BJ (cell line): ENCODE data around the gene CLRN3. TPM values are rescaled to one million over a fixed set of nuclear protein-coding genes. Genes with fewer than 3 reads are reported as not detected.

ENCODE experiments used
- CTCF ChIA-PET: fragments of 350-600 bp; formaldehyde crosslinking; extraction: SDS; loops from one replicate; lab custom pipeline; 2021; ENCODE audit warnings: antibody characterized with exemption, inconsistent platforms; lab: Yijun Ruan, JAX
- POLR2A ChIA-PET: fragments of 300-600 bp; sonication (Branson Sonifier 250); formaldehyde crosslinking; extraction: SDS; loops from one replicate; lab custom pipeline; 2021; ENCODE audit warnings: antibody characterized with exemption; lab: Charles Lee
- DNase-seq: peaks from one replicate; pipeline ENCODE4 v3.0.0-alpha.2; 2011; ENCODE audit warnings: low read depth
- H3K27me3 ChIP-seq: 2 replicates; pipeline ENCODE4 v1.6.0; 2011; ENCODE audit warnings: low read length; ENCODE audit not compliant: control insufficient read depth, insufficient read depth
- H3K36me3 ChIP-seq: 2 replicates; pipeline ENCODE4 v1.5.1; 2011; ENCODE audit warnings: low read length; ENCODE audit not compliant: control insufficient read depth, insufficient read depth
- H3K4me3 ChIP-seq: 2 replicates; pipeline ENCODE4 v1.5.1; 2011; ENCODE audit warnings: low read depth, mild to moderate bottlenecking, control low read depth, low read length
- polyA plus RNA-seq: library from polyadenylated mRNA; depleted of rRNA; stranded (reverse); fragments of >200 nt; gene quantifications from 2 replicates; pipeline ENCODE4 v1.2.3, GENCODE V29; 2011
- TF ChIP-seq, protein P1 (sequence below): IDR thresholded peaks from 2 replicates; pipeline ENCODE4 v1.5.1; 2011; ENCODE audit warnings: low read depth, mild to moderate bottlenecking, control low read depth, inconsistent platforms, low read length, moderate library complexity; ENCODE audit not compliant: insufficient read depth

The CLRN3 gene
- polyA plus RNA-seq, 1 experiment: not detected

DNA sequence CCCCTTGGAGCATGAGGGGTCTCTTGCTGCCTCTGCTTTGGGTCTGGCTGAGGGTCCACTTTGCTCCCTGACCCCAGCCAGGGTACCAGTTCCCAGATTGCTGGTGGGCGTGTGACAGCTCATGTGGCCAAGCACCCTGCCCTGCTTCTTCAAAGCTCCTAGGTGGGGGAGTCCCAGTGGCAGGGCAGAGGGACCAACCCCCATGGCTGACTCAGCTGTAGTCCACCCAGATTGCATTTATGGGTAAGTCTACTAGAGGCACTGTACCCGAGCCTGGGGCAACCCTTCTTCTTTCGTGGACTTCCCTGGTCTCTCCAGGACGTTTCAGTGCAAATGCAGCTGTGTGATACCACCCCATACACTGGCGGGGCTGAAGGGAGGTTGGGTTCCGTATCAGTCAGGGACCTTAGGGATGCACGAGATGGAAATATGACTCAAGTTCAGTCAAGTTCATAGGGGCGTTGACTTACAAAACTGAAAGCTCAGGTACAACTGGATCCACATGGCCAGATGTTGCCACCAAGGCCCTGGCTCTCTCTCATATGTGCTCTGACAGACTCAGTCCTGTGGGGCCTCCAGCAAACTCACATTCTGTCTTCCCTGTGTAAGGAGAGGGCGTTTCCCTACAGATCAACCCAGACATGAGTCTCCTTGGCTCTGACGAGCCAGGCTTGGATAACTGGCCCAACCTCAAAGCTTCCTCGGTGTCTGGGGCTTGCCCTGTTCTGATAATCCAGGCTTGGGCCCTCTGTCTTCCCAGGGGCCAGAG is 27.7 kb upstream of the CLRN3 start:
- Histone ChIP-seq H3K4me3 (no peak overlapping the region), H3K36me3 (no peaks in the 10 kb centered on the region), H3K27me3 (no peaks in the 10 kb centered on the region)
- ChIA-PET CTCF (interaction anchor here (1.2 to 3.4 kb wide), 2 partner anchors 13 to 90 kb away, joined by 3 to 13 read pairs; partner anchors contain the start of gene PTPRE), POLR2A (no interaction called here)
- TF ChIP-seq, protein P1, sequence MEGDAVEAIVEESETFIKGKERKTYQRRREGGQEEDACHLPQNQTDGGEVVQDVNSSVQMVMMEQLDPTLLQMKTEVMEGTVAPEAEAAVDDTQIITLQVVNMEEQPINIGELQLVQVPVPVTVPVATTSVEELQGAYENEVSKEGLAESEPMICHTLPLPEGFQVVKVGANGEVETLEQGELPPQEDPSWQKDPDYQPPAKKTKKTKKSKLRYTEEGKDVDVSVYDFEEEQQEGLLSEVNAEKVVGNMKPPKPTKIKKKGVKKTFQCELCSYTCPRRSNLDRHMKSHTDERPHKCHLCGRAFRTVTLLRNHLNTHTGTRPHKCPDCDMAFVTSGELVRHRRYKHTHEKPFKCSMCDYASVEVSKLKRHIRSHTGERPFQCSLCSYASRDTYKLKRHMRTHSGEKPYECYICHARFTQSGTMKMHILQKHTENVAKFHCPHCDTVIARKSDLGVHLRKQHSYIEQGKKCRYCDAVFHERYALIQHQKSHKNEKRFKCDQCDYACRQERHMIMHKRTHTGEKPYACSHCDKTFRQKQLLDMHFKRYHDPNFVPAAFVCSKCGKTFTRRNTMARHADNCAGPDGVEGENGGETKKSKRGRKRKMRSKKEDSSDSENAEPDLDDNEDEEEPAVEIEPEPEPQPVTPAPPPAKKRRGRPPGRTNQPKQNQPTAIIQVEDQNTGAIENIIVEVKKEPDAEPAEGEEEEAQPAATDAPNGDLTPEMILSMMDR: no peak
- no peak for DNase-seq

DNA sequence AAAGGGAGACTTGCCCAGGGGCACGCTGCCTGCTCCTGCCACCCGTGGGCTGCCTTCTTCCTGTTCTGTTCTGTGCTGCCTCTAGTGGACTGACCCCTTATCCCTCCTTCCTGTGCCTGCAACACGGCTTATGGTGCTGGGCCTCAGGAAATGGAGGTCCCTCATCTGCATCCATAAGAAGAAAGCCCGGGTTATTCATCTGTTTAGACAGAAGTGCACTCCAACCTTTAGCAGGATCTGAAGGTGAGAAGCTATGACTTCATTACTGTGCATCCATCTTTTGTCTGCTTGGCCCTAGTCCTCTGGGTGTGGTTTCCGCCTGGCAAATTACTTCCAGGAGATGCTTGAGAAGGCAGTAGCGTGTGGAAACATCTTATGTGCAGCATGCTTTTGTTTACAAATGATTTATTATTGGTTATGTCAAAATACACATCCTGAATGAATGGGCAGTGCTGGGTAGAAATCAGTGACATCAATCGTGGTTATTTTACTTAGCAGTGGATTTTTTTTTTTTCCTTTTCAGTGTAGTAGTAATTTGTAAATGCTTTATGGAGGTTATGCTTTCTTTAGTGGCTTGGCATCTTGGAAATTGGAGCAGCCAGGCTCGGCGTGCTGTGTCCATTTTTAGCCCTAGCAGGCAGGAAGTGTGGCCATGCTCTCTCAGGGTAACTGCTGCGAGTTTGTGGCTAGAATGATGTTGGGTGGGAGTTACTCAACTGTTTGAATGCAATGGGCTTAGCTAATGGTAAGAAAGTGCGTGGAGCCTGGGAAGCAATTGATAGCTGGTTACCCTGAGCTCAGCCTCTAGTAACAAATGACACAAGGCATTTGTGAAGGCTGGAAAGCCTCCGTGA is 26.9 kb upstream of the CLRN3 start:
- CTCF ChIA-PET: interaction anchor here (1.2 to 3.4 kb wide), 2 partner anchors 13 to 91 kb away, joined by 3 to 13 read pairs; partner anchors contain the start of gene PTPRE
- Histone ChIP-seq H3K27me3 (no peaks in the 10 kb centered on the region), H3K4me3 (no peak overlapping the region), H3K36me3 (no peaks in the 10 kb centered on the region)
- POLR2A ChIA-PET: no interaction called here
- TF ChIP-seq, protein P1: 0 out of 2 replicates have a peak, but pooled peaks have one; percentile 14
- no peak for DNase-seq

DNA sequence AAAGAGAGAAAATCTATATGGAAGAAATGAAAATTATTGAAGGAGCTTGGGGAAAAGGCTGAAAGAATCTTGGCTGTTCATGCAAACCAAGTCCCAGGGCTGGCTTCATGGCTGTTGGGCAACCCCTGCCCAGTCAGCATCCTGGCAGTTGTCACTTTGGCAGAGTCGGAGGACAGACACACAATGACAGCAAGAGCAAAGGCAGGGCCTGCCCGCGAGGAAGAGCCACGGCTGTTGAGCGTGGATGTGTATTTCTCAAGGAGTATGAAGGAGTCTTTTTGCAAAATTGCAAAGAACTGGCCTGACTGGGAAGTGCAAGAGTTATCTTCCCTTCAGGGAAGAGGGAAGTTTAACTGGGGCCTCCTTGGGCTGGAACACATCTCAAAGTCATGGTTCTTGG is 25.8 kb upstream of the CLRN3 start:
- Histone ChIP-seq H3K36me3 (no peaks in the 10 kb centered on the region), H3K27me3 (no peaks in the 10 kb centered on the region), H3K4me3 (no peak overlapping the region)
- CTCF ChIA-PET: interaction anchor here (2.0 kb wide), 1 partner anchor 12 kb away, joined by 6 read pairs; the partner anchor contains the start of gene PTPRE
- POLR2A ChIA-PET: no interaction called here
- no peak for DNase-seq
- TF ChIP-seq, protein P1: no peak

DNA sequence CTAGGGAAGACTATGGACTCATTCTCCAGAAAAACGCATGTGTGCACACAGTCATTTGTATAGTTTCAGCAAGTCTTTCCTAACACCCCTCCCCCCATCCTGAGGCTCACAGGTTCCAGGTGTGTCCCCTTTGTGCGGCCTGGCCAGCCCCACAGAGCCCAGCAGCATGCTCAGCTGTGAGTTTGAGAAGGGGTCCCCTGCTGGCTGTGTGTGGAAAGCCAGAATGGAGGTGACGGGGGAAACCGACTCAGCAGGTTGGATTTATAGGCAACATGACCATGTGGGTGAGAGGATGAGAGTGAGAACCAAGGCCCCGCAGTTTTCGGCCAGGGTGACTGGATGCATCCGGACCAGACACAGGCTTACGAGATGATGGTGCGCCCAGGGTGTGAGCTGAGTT is 24.1 kb upstream of the CLRN3 start:
- no peak for DNase-seq
- POLR2A ChIA-PET: no interaction called here
- Histone ChIP-seq H3K4me3 (no peak overlapping the region), H3K27me3 (no peaks in the 10 kb centered on the region), H3K36me3 (no peaks in the 10 kb centered on the region)
- CTCF ChIA-PET: interaction anchor here (2.0 kb wide), 1 partner anchor 10 kb away, joined by 6 read pairs; the partner anchor contains the start of gene PTPRE
- TF ChIP-seq, protein P1: no peak

DNA sequence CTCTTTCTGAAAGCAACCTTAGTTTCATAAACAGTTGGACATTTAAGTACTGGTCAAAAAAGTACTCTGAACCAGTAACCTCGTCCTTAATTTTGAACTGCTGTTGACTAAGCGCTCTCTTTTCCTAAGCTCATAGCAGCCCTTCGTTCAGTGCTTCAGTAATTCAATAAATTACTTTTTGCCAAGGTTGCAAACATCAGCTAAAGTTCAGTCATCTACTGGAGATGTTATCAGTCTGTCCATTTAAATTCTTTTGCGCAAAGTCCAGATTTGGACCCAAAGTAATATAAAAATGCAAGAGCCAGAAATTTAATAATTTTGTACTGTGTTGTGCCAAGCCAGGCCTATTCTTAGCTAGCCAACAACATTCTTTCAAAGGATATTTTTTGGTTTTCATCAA is 22.6 kb upstream of the CLRN3 start:
- TF ChIP-seq, protein P1: no peak
- H3K36me3 ChIP-seq: no peaks in the 10 kb centered on the region
- DNase-seq: no peak
- H3K27me3 ChIP-seq: no peaks in the 10 kb centered on the region
- POLR2A ChIA-PET: no interaction called here
- CTCF ChIA-PET: interaction anchor here (1.2 to 2.1 kb wide), 3 partner anchors 8 to 96 kb away, joined by 3 to 5 read pairs (median 4); partner anchors contain the start of gene PTPRE
- H3K4me3 ChIP-seq: no peak overlapping the region
